Astrocyte (in vitro differentiated cells and primary cell): ENCODE data around the gene ASAH2B.
"Not testable (repeated sequence)": the region's sequence is repeated elsewhere in the genome, so short reads cannot be mapped to it uniquely, and the experiment has no call there.

ENCODE experiments used
- EZH2 ChIP-seq: IDR thresholded peaks from 2 replicates; pipeline ENCODE4 v1.6.1; 2012; ENCODE audit warnings: mild to moderate bottlenecking, low read length, inconsistent platforms; ENCODE audit not compliant: insufficient read depth
- TF ChIP-seq, protein P1 (sequence below): IDR thresholded peaks from 2 replicates; pipeline ENCODE4 v1.5.1; 2011; ENCODE audit warnings: low read depth, mild to moderate bottlenecking, inconsistent platforms, low read length, moderate library complexity; ENCODE audit not compliant: insufficient read depth

DNA sequence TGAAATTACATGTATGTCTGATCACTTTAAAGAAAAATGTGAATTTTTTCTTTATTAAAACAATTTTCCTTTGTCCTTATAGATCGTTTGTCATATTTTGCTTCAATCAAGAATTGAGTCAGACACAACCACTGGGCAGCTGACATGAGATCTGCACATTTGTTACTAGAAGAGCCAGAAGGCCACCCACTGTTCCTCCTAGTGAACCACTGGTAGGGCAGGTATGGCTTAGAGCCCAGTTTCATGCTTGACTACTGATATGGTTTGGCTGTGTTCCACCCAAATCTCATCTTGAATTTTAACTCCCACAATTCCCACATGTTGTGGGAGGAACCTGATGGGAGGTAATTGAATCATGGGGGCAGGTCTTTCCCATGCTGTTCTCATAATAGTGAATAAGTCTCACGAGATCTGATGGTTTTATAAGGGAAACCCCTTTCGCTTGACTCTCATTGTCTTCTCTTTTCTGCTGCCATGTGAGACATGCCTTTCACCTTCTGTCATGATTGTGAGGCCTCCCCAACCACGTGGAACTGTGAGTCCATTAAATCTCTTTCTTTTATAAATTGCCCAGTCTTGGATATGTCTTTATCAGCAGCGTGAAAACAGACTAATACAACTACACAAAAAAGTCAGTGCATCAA is 35.2 kb upstream of the ASAH2B start:
- TF ChIP-seq, protein P1, sequence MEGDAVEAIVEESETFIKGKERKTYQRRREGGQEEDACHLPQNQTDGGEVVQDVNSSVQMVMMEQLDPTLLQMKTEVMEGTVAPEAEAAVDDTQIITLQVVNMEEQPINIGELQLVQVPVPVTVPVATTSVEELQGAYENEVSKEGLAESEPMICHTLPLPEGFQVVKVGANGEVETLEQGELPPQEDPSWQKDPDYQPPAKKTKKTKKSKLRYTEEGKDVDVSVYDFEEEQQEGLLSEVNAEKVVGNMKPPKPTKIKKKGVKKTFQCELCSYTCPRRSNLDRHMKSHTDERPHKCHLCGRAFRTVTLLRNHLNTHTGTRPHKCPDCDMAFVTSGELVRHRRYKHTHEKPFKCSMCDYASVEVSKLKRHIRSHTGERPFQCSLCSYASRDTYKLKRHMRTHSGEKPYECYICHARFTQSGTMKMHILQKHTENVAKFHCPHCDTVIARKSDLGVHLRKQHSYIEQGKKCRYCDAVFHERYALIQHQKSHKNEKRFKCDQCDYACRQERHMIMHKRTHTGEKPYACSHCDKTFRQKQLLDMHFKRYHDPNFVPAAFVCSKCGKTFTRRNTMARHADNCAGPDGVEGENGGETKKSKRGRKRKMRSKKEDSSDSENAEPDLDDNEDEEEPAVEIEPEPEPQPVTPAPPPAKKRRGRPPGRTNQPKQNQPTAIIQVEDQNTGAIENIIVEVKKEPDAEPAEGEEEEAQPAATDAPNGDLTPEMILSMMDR: not testable (repeated sequence)
- not testable (repeated sequence) for TF ChIP-seq EZH2
